ENCODE measurements around the gene TVP23C. TPM values are rescaled to one million over a fixed set of nuclear protein-coding genes. Genes with fewer than 3 reads are reported as not detected.

TVP23C gene
- polyA plus RNA-seq, 2 donors = 3.0 to 7.0 TPM

DNA sequence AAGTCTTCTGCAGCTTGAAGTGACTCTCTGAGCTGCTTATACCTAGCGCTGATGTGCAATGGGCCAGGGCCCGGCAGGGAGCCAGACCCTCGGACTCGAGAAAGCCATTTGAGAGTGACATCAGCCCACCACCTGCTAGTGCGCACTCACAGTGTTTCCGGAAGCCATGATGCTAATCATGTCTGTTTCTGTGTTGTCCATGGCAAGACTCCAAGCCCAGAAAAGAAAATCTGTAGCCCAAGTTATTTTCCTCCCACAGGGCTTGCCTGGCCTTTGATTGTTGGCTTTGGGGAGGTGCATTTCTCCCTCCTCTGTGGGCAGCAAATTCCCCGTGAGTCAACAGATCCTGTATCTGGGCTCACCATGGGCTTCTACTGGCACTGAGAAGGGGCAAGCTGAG, 94.0 kb downstream of the TVP23C start:
- Histone ChIP-seq H3K36me3 (ENCODE audit: control insufficient read depth in 2 of 2, insufficient read depth in 2 of 2, low read length in 1 of 2) (peaks cover 0 to 2% of the 10 kb centered on the region in 2 donors), H3K4me1 (ENCODE audit: control insufficient read depth in 2 of 2, insufficient read depth in 2 of 2, low read length in 1 of 2) (peaks cover 0 to 8% of the 10 kb centered on the region in 2 donors), H3K4me3 (ENCODE audit: low read depth in 1 of 2, low read length in 2 of 2) (no peak overlapping the region), H3K27ac (ENCODE audit: low read depth in 2 of 2, low read length in 1 of 2) (no peak overlapping the region), H3K27me3 (ENCODE audit: control insufficient read depth in 1 of 2, insufficient read depth in 2 of 2, low read length in 2 of 2) (no peaks in the 10 kb centered on the region), H3K9me3 (ENCODE audit: control insufficient read depth in 2 of 2, insufficient read depth in 1 of 2, low read depth in 1 of 2, low read length in 1 of 2) (no peaks in the 10 kb centered on the region)
- 79 to 90% methylated on average over 7 of the region's 7 CpGs for WGBS, 2 donors

DNA sequence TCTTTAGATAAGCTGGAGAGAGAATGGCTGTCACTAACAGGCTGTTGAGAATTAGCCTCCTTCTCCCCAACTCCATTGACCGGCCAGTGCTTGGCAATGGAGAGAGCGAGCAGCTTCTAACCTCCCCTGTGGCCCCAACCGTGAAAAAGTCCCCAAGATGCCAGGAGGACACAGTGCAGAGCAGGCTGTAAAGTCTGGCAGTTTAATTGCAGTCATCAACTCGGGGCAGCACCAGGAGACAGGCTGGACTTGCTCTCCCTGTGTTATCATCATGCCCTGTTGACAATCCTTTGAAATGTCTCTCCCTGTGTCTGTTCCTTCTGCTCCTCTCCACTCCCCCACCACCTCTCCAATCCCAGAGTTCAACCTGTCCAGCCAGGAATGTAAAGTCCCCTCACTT, 95.2 kb downstream of the TVP23C start:
- WGBS, 2 donors = 50 to 58% methylated on average over 4 of the region's 4 CpGs
- Histone ChIP-seq H3K4me3 (ENCODE audit: low read depth in 1 of 2, low read length in 2 of 2) (no peak overlapping the region), H3K27me3 (ENCODE audit: control insufficient read depth in 1 of 2, insufficient read depth in 2 of 2, low read length in 2 of 2) (no peaks in the 10 kb centered on the region), H3K9me3 (ENCODE audit: control insufficient read depth in 2 of 2, insufficient read depth in 1 of 2, low read depth in 1 of 2, low read length in 1 of 2) (no peaks in the 10 kb centered on the region), H3K4me1 (ENCODE audit: control insufficient read depth in 2 of 2, insufficient read depth in 2 of 2, low read length in 1 of 2) (peaks cover 0 to 10% of the 10 kb centered on the region in 2 donors), H3K36me3 (ENCODE audit: control insufficient read depth in 2 of 2, insufficient read depth in 2 of 2, low read length in 1 of 2) (peaks cover 0 to 2% of the 10 kb centered on the region in 2 donors), H3K27ac (ENCODE audit: low read depth in 2 of 2, low read length in 1 of 2) (no peak overlapping the region)

DNA sequence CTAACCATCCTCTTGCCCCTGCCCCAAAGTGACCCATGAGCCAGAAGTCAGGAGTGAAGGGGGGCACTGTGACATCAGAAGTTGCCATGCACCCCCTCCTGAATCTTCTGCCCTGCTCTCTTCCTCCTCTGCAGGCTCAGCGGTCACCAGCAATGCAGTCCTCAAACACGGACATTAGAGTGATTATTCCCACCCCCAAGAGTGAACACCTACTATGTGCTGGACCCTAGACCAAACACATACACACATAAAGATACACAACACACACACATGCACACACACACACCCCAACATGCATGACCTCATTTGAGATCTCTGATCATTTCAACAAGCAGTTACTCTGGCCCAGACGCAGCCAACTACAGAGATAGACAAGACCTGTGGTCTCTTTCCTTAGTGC, 95.7 kb downstream of the TVP23C start, which contains the start of gene CDRT4:
CDRT4 (minus strand) TSS at position 30 of the 400 bp plus-strand sequence. CDS start 27,383 bp downstream, outside the sequence.
- Histone ChIP-seq H3K4me1 (ENCODE audit: control insufficient read depth in 2 of 2, insufficient read depth in 2 of 2, low read length in 1 of 2) (peaks cover 0 to 10% of the 10 kb centered on the region in 2 donors), H3K9me3 (ENCODE audit: control insufficient read depth in 2 of 2, insufficient read depth in 1 of 2, low read depth in 1 of 2, low read length in 1 of 2) (no peaks in the 10 kb centered on the region), H3K27me3 (ENCODE audit: control insufficient read depth in 1 of 2, insufficient read depth in 2 of 2, low read length in 2 of 2) (no peaks in the 10 kb centered on the region), H3K36me3 (ENCODE audit: control insufficient read depth in 2 of 2, insufficient read depth in 2 of 2, low read length in 1 of 2) (no peaks in the 10 kb centered on the region), H3K27ac (ENCODE audit: low read depth in 2 of 2, low read length in 1 of 2) (no peak within 1 kb of the TSS), H3K4me3 (ENCODE audit: low read depth in 1 of 2, low read length in 2 of 2) (no peak within 1 kb of the TSS)
- 90 to 91% methylated on average over 3 of the region's 3 CpGs for WGBS, 2 donors

DNA sequence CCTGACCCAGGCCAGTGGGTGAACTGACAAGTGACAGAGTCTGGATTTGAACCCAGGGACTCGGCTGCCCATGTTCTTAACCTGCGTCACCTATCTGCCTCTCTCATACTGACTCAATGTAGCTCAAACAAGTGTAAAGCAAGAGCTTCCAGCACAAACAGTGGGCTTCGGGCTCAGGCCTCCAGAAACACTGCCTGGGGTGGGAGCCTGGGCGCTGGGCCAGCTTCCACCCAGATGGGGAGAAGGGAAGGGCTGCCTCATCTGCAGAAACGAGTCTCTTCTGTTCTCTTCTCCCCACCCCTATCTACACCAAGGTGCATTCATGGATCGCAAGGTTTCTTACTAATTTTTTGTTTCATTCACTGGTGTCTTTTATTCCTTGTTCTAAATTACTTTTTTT, 97.2 kb downstream of the TVP23C start:
- no peaks in the 10 kb centered on the region for H3K27me3 ChIP-seq (ENCODE audit: control insufficient read depth in 1 of 2, insufficient read depth in 2 of 2, low read length in 2 of 2)
- no peaks in the 10 kb centered on the region for H3K36me3 ChIP-seq (ENCODE audit: control insufficient read depth in 2 of 2, insufficient read depth in 2 of 2, low read length in 1 of 2)
- no peak overlapping the region for H3K4me3 ChIP-seq (ENCODE audit: low read depth in 1 of 2, low read length in 2 of 2)
- H3K9me3 ChIP-seq (ENCODE audit: control insufficient read depth in 2 of 2, insufficient read depth in 1 of 2, low read depth in 1 of 2, low read length in 1 of 2) = no peaks in the 10 kb centered on the region
- peaks cover 0 to 10% of the 10 kb centered on the region in 2 donors for H3K4me1 ChIP-seq (ENCODE audit: control insufficient read depth in 2 of 2, insufficient read depth in 2 of 2, low read length in 1 of 2)
- WGBS, 2 donors = 80 to 85% methylated on average over 6 of the region's 6 CpGs
- no peak overlapping the region for H3K27ac ChIP-seq (ENCODE audit: low read depth in 2 of 2, low read length in 1 of 2)

DNA sequence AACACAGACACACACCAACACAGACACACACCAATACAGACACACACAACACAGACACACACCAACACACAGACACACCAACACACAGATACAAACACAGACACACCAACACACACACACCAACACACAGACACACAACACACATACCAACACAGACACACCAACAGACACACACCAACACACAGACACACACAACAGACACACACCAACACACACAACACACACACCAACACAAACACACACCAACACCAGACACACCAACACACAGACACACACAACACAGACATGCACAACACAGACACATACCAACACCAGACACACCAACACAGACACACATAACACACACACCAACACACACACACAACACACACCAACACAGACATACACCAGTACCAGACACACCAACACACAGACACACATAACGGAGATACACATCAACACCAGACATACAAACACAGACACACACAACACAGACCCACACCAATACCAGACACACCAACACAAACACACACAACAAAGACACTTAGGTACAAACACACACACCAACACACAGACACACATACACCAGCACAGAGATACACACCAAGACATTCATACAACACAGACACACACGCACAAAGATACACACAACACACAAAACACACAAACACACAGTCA, 98.1 kb downstream of the TVP23C start:
- peaks cover 0 to 10% of the 10 kb centered on the region in 2 donors for H3K4me1 ChIP-seq (ENCODE audit: control insufficient read depth in 2 of 2, insufficient read depth in 2 of 2, low read length in 1 of 2)
- no peaks in the 10 kb centered on the region for H3K27me3 ChIP-seq (ENCODE audit: control insufficient read depth in 1 of 2, insufficient read depth in 2 of 2, low read length in 2 of 2)
- no peak overlapping the region for H3K4me3 ChIP-seq (ENCODE audit: low read depth in 1 of 2, low read length in 2 of 2)
- H3K27ac ChIP-seq (ENCODE audit: low read depth in 2 of 2, low read length in 1 of 2) = no peak overlapping the region
- H3K36me3 ChIP-seq (ENCODE audit: control insufficient read depth in 2 of 2, insufficient read depth in 2 of 2, low read length in 1 of 2) = no peaks in the 10 kb centered on the region
- H3K9me3 ChIP-seq (ENCODE audit: control insufficient read depth in 2 of 2, insufficient read depth in 1 of 2, low read depth in 1 of 2, low read length in 1 of 2) = no peaks in the 10 kb centered on the region
- WGBS, 2 donors = 96 to 98% methylated on average over 2 of the region's 2 CpGs

DNA sequence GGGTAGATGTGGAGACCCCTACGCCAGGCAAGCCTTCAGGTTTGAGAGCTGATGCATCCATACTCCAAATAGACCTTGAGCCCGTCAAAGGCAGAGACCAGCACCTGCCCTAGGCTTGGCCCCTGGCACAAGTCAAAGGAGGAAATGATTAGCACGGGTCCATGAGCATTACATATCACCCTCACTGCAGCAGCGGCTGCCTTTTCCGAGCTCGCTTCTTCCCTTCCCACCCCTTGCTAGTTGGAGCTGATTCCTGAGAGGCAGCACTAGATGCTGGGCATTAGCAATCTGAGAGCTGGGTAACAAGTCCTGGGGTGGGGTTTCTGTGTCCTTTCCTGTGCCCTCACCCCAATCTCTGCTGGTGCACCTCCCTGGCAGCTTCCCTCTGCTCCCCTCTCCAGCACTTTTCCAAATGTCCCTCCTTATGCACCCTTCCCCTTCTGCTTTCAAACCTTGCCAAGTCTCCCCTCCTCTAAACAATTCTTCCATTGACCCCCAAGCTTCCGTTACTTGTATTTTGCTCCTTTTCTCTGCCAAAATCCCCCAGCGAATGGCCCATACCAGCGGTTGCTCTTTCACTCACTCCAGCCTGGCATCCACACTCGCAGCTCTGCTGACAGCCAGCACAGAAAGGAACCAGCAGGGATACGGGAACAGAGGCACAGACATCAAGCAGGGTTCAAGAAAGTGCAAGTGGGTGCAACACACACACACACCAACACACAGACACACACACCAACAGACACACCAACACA, 98.9 kb downstream of the TVP23C start:
- WGBS, 2 donors = 64 to 65% methylated on average over 11 of the region's 11 CpGs
- Histone ChIP-seq H3K27me3 (ENCODE audit: control insufficient read depth in 1 of 2, insufficient read depth in 2 of 2, low read length in 2 of 2) (no peaks in the 10 kb centered on the region), H3K4me1 (ENCODE audit: control insufficient read depth in 2 of 2, insufficient read depth in 2 of 2, low read length in 1 of 2) (peaks cover 0 to 10% of the 10 kb centered on the region in 2 donors), H3K27ac (ENCODE audit: low read depth in 2 of 2, low read length in 1 of 2) (peak overlapping the region; percentile 8 to 62), H3K36me3 (ENCODE audit: control insufficient read depth in 2 of 2, insufficient read depth in 2 of 2, low read length in 1 of 2) (peaks cover 0 to 2% of the 10 kb centered on the region in 2 donors), H3K9me3 (ENCODE audit: control insufficient read depth in 2 of 2, insufficient read depth in 1 of 2, low read depth in 1 of 2, low read length in 1 of 2) (no peaks in the 10 kb centered on the region), H3K4me3 (ENCODE audit: low read depth in 1 of 2, low read length in 2 of 2) (no peak overlapping the region)

DNA sequence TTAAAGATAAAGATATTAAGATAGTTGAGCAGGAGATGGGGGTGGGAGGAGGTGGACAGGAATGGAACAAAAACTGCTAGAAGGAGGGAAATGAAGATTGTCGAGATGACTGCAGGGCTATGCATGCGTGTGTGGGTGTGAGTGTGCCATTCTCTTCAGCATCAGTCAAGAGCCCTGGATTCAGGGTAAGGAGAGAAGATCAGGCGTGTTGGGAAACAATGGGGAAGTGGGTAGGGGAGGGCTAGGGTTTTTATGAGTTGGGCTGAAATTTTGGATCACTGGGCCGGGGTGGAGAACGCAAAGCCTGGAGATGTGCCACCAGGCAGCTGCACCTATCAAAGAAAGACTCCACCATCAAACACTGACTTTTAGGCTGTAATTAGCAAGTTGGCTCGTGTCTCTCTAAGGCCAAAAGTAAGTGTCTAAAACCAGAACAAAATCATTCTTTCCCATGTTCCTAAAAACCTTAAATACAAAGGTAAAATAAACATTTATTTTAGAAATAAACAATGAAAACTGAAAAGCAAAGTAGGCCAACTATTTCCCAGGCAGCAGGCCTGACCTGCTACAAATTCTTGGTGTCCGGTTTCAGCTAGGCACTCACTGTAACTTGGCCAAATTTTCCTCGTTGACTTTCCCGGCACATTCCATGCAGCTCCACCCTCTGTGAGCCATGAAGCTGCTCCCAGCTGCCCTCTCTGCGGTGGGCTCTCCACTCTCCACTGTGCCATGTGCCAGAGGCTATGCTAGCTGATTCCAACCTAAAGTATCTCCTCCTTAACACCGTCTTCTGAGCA, 100.1 kb downstream of the TVP23C start:
- Histone ChIP-seq H3K4me3 (ENCODE audit: low read depth in 1 of 2, low read length in 2 of 2) (no peak overlapping the region), H3K36me3 (ENCODE audit: control insufficient read depth in 2 of 2, insufficient read depth in 2 of 2, low read length in 1 of 2) (peaks cover 0 to 2% of the 10 kb centered on the region in 2 donors), H3K27ac (ENCODE audit: low read depth in 2 of 2, low read length in 1 of 2) (peak overlapping the region; percentile 62 to 64), H3K27me3 (ENCODE audit: control insufficient read depth in 1 of 2, insufficient read depth in 2 of 2, low read length in 2 of 2) (no peaks in the 10 kb centered on the region), H3K9me3 (ENCODE audit: control insufficient read depth in 2 of 2, insufficient read depth in 1 of 2, low read depth in 1 of 2, low read length in 1 of 2) (no peaks in the 10 kb centered on the region), H3K4me1 (ENCODE audit: control insufficient read depth in 2 of 2, insufficient read depth in 2 of 2, low read length in 1 of 2) (peaks cover 0 to 10% of the 10 kb centered on the region in 2 donors)
- 35 to 46% methylated on average over 11 of the region's 11 CpGs for WGBS, 2 donors

DNA sequence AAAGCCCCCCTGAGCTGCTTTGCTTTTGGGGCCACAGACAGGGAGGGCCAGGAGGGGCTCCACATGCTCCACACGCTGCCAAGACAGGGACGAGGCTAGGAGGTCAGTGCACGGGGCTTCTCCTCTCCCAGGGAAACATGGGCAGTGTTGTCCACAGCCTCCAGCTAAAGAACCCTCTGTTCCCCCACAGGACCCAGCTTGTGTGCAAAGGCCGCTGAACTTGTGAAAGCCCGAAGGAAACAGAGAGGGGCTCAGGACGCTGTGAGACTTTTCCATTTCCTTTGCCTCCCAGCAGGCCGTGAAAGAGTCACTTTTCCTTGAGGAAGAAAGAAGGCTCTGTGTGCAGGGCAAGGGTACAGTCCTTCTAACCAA, 105.6 kb downstream of the TVP23C start:
- no peaks in the 10 kb centered on the region for H3K9me3 ChIP-seq (ENCODE audit: control insufficient read depth in 2 of 2, insufficient read depth in 1 of 2, low read depth in 1 of 2, low read length in 1 of 2)
- WGBS, 2 donors = 63 to 66% methylated on average over 7 of the region's 7 CpGs
- peaks cover 0 to 2% of the 10 kb centered on the region in 2 donors for H3K4me1 ChIP-seq (ENCODE audit: control insufficient read depth in 2 of 2, insufficient read depth in 2 of 2, low read length in 1 of 2)
- H3K4me3 ChIP-seq (ENCODE audit: low read depth in 1 of 2, low read length in 2 of 2) = no peak overlapping the region
- peak overlapping the region; percentile 27 to 29 for H3K27ac ChIP-seq (ENCODE audit: low read depth in 2 of 2, low read length in 1 of 2)
- H3K36me3 ChIP-seq (ENCODE audit: control insufficient read depth in 2 of 2, insufficient read depth in 2 of 2, low read length in 1 of 2) = peaks cover 2 to 4% of the 10 kb centered on the region in 2 donors
- no peaks in the 10 kb centered on the region for H3K27me3 ChIP-seq (ENCODE audit: control insufficient read depth in 1 of 2, insufficient read depth in 2 of 2, low read length in 2 of 2)

DNA sequence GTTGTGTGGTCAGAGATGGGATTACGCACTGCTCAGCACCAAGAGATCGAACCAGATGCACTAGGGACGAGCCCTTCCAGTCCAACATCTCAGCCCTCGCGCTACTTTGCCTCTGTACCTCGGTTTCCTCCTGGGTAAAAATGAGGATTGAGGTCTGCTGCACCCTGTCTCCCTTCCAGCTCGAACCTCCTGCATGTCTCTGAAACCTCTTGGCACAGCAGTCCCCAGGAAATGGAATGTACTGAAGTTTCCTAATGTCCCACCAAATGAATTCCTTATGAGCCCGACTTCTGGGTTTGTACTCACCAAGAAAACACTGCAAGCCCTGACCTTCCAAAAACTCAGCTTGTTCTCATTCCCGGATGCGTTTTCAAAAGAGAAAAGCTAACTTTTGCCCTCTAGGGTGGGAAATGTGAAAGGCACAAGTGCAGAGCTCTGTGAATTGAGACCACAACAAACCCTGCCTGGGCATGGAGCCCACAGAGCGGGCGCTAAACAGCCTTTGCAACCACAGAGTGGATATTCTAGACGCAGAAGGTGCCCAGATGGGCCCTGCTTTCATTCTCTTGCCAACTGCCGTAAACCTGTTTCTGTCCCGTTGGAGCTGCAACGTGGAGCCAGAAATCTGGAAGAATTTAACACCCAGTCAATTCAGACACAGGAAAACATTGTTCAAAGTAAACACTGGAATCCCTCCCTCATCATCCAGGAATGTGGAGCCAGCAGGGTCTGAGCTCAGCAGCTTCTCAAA, 106.1 kb downstream of the TVP23C start:
- no peaks in the 10 kb centered on the region for H3K9me3 ChIP-seq (ENCODE audit: control insufficient read depth in 2 of 2, insufficient read depth in 1 of 2, low read depth in 1 of 2, low read length in 1 of 2)
- no peak overlapping the region for H3K4me3 ChIP-seq (ENCODE audit: low read depth in 1 of 2, low read length in 2 of 2)
- 55 to 60% methylated on average over 16 of the region's 16 CpGs for WGBS, 2 donors
- H3K27me3 ChIP-seq (ENCODE audit: control insufficient read depth in 1 of 2, insufficient read depth in 2 of 2, low read length in 2 of 2) = no peaks in the 10 kb centered on the region
- H3K4me1 ChIP-seq (ENCODE audit: control insufficient read depth in 2 of 2, insufficient read depth in 2 of 2, low read length in 1 of 2) = peaks cover 0 to 2% of the 10 kb centered on the region in 2 donors
- H3K36me3 ChIP-seq (ENCODE audit: control insufficient read depth in 2 of 2, insufficient read depth in 2 of 2, low read length in 1 of 2) = peaks cover 2 to 4% of the 10 kb centered on the region in 2 donors
- H3K27ac ChIP-seq (ENCODE audit: low read depth in 2 of 2, low read length in 1 of 2) = peak overlapping the region; percentile 27 to 37
